NOMO-1 treated with DMSO at 0.1 percent for 48 hours (cell line): ENCODE measurements around the gene ADGRA3.
A peak's percentile ranks its signal among the peaks of the same experiment; 100 is the strongest.

Source experiments
- DNase-seq: peaks from one replicate; lab custom pipeline; 2025; ENCODE audit not compliant: unreplicated experiment; lab: John Stamatoyannopoulos, UW

Gene ADGRA3, protein sequence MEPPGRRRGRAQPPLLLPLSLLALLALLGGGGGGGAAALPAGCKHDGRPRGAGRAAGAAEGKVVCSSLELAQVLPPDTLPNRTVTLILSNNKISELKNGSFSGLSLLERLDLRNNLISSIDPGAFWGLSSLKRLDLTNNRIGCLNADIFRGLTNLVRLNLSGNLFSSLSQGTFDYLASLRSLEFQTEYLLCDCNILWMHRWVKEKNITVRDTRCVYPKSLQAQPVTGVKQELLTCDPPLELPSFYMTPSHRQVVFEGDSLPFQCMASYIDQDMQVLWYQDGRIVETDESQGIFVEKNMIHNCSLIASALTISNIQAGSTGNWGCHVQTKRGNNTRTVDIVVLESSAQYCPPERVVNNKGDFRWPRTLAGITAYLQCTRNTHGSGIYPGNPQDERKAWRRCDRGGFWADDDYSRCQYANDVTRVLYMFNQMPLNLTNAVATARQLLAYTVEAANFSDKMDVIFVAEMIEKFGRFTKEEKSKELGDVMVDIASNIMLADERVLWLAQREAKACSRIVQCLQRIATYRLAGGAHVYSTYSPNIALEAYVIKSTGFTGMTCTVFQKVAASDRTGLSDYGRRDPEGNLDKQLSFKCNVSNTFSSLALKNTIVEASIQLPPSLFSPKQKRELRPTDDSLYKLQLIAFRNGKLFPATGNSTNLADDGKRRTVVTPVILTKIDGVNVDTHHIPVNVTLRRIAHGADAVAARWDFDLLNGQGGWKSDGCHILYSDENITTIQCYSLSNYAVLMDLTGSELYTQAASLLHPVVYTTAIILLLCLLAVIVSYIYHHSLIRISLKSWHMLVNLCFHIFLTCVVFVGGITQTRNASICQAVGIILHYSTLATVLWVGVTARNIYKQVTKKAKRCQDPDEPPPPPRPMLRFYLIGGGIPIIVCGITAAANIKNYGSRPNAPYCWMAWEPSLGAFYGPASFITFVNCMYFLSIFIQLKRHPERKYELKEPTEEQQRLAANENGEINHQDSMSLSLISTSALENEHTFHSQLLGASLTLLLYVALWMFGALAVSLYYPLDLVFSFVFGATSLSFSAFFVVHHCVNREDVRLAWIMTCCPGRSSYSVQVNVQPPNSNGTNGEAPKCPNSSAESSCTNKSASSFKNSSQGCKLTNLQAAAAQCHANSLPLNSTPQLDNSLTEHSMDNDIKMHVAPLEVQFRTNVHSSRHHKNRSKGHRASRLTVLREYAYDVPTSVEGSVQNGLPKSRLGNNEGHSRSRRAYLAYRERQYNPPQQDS (N-terminal part only)

DNA sequence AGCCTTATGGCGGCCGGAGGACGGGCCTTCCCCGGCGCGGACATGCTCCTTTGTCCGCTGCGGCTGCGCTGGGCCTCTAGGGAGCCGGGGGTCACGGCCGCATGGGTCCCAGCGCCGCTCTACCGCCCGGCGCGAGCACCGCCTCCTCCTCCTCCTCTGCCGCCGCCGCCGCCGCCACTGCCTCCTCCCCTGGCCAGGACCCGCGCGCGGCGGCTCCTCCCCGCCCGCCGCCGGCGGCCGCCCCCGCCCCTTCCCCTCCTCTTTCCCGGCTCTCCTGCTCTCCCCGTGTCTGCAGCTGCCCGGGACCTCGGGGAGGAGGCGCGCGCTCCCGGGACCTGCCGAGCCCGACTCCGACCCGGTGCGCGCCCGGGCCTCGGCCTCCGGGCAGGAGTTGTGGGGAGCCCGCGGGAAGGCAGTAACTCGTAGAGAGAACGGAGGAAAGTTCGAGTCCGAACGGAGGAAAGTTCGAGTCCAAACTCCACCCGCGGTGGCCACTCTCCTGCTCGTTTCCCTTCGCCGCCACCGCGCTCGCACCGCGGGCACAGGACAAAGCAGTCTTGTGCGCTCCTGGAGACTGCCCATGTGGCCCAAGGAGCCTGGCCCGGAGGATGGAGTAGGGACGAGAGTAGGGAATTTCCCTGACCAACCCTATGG lies at the start of gene ADGRA3:
Gene ADGRA3, minus strand, starts transcription at position 179 of the 654 bp plus-strand sequence. CDS start 282 bp downstream, outside the sequence.
- DNase-seq, result peak; percentile 18

DNA sequence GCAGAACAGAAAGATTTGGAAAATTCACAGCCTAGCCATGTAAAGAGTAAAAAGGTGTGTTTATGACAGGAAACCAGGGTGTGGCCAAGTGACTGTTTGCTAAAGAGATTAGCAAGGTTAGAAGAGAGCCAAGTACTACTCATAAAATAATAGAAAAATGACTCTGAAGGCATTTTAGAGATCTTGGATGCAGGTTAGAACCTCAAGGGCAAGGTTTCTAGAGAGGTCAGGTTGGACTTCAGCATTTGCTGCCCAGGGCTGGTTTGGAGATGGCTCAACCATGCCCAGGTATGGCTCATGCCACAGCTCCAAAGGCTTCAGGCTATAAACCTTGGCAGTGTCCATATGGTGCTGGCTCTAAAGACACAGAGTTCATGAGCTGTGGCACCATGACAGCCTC lies 40.6 kb upstream of the ADGRA3 start:
- DNase-seq, result no peak

DNA sequence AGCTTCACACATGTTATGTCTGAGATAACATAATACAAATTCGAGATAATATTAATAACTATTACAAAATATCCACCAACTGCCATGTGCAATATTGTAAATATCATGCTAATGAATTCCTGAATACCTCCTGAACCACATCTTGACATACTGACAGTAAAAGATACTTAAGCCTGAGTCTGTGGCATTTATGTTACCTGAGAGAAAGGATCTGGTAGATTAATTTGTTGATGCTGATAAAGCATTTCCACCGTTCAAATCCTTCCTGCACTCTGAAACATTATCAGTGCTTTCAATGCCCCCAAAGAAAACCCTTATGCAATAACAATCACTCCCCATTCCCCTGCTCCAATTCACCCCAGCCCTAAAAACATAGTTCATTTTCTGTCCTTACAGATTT lies 38.8 kb upstream of the ADGRA3 start:
- no peak for DNase-seq

DNA sequence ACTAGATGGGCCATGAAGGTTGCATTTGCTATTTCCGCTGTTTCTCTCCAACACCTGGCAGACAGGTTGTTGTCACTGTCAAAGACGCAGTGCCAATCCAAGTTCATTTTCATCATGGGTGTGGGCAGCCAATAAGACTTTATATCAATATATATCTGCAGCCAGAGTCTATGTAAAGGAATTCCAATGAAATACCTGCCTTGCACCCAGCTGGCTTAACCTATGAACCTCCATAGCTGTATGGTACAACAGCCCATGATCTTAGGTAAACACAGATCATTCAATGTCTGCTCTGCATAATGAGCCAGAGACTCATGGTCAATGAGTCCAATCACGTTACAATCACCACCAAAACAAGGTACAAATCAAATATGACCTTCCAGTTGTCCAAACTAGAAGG lies 37.7 kb upstream of the ADGRA3 start:
- DNase-seq, result no peak

DNA sequence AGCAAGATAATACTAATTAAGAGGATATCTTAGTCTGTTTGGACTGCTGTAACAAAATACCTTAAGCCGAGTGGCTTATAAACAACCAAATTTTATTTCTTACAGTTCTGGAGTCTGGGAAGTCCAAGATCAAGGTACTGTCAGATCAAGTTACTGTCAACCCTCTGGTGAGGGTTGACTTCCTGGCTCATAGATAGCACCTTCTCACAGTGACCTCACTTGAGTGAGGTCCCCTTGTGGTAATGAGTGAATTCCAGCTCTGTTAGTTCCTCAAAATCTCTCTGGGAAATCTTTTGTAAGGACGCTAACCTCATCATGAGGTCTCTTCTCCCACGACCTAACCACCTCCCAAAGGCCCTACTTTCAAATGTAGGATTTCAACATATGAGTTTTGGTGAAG lies 36.9 kb upstream of the ADGRA3 start:
- no peak for DNase-seq

DNA sequence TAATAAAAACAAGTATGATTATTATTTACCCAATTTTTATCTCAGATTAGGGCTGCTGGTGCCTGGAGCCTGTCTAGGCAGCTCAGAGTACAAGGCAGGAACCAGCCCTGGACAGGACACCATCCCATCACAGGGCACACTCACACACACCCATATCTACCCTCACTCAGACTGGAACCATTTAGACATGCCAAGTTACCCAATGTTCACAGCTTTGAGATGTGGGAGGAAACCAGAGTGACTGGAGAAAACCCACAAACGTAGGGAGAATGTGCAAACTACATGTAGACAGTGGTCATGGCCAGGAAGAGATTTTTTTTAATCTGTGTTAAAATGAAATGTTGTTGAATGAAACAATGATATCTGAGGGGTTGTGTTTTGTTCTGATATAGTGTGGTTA lies 35.7 kb upstream of the ADGRA3 start:
- DNase-seq, result no peak

DNA sequence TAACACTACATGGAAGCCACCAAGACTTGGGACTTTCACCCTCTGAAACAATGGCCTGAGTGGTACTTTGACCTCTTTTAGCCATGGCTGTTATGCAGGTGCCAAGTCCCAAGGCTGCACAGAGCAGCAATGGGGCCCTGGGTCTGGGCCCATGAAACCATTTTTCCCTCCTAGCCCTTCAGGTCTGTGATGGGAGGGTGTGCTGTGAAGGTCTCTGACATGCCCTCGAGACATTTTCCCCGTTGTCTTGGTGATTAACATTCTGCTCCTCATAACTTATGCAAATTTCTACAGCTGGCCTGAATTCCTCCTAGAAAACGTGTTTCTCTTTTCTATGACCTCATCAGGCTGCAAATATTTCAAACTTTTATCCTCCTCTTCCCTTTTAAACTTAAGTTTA lies 30.4 kb upstream of the ADGRA3 start:
- DNase-seq, result no peak

DNA sequence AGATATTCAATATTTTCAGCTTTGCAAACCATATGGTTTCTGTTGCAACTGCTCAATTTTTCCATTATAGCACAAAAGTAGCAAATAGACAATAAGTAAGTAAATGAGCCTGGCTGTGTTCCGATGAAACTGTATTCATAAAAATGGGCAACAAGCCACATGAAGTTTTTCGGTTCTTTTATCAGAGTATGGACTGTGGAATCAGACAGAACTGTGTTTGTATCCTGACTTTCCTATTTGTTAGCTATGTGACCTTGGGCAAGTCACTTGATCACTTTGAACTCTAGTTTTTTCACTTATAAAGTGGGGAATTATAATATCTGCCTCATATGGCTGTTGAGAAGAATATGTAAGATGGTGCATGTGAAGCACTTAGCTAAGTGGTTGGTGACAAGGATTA lies 23.4 kb upstream of the ADGRA3 start:
- no peak for DNase-seq

DNA sequence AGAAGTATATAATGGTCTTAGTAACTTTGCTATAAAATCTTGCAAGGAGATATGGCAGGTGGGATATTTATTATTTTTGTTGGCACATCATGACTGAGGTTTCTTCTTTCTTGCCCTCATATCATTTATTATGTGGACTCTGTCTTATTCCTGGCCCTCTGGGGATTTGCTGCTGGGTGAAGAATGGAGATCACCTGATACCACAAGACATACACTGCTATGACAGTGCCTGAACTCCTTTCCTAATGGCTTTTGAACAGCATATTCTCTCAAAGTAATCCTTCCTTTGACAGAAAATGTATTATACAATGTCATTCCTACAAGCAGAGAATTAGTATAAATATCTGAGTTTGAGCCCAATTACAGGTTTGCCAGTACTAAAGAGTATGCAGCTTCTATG lies 22.0 kb upstream of the ADGRA3 start:
- DNase-seq, result no peak

DNA sequence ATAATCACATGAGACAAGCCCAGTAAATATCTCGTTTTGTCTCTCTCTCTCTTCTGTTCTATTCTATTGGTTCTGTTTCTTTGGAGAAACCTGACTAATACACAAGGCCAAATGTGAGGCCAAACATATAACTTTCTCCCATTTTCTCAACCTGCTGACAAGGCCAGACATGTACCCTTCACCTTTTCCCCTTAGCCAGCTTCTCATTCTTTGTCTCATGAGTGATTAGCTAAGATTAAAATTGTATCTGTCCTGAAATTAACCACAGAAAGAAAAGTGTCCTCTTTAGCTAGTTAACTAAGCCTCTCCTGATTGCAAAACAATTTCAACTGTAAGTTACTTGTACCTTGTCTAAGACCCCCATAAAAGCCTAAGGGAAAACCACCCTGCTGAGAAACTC lies 18.5 kb upstream of the ADGRA3 start:
- DNase-seq, result no peak

DNA sequence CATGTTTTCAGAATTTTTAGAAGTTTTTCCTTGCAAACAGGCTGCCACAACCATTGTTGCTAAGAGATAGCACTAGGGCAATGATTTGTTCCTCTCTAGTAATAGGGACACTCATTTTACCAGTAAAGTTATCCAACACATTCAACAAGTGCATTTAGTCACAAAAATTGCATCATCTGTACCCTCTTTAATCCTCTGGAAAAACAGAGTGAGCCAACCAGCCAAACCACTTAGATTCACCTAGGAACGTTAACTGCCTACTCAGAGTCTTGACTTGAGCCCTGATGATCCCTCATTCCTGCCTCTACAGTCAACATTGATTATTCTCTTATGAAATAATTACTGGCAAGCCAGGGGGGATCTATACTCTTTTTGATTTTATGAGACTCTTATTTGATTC lies 17.0 kb upstream of the ADGRA3 start:
- DNase-seq, result no peak

DNA sequence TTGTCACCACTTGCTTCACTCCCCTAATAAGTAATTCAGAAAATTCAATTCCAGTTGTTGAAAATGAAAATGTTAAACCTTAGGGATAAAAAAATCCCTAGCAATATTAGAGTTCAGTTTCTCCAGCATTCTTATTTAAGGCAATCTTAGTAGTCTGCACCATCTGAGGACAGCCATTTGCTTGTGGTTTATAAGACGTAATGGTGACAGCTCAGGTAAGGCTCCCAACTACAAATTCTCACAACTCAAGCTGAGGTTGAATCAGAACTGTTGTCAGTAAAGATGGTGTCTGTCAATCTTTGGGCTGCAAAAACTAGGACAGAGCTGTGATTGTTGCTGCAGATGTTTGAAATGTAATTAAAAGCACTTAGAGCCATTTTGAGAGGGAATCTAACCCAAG lies 16.3 kb upstream of the ADGRA3 start:
- DNase-seq, result no peak

DNA sequence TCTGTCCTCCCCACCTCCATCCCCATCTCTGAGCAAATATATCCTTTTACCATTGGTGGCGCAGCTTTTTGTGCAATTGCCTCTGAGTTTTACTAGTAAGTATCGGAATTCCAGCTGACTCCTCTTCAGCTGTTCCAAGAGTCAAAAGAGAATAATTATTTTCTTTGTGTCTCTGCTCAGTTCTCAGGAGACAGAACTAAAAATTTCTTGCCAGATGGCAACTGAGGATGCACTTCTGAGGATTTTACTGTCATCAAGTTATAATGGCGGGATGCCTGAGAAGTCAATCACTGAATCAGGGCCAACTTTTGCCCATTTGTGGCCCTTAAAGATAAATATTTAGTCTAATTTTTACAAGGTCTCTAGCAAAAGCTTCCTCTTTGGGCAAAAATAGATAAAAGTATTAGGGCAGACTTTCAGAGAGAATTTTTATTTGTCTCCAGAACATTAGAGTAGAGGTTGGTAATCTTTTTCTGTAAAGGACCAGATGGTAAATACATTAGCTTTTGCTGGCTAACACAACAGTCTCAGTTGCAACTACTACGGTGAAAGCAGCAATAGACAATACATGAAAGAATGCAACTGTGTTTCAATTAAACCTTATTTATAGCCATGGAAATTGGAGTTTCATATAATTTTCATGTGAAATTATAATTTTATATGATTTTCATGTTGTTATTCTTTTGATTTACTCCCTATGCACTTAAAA lies 15.6 kb upstream of the ADGRA3 start:
- no peak for DNase-seq

DNA sequence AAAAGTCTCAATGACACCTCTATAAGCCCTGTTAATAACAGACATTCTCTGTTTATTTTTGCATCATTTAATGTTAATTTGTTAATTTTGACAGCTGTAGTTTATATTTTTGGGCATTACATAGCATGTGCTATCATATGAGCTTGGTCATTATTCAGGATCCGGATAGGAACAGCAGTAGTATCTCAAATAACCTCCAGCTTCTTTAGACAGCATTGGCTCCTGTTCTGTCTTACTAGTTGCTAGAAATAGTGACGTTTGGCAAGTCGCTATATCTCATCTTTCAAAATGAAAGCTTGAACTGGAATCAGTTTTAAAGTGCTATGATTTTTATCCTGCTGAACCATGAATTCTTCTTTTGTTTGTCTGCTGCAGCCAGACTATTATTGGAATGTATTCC lies 9.0 kb upstream of the ADGRA3 start:
- DNase-seq, result no peak

DNA sequence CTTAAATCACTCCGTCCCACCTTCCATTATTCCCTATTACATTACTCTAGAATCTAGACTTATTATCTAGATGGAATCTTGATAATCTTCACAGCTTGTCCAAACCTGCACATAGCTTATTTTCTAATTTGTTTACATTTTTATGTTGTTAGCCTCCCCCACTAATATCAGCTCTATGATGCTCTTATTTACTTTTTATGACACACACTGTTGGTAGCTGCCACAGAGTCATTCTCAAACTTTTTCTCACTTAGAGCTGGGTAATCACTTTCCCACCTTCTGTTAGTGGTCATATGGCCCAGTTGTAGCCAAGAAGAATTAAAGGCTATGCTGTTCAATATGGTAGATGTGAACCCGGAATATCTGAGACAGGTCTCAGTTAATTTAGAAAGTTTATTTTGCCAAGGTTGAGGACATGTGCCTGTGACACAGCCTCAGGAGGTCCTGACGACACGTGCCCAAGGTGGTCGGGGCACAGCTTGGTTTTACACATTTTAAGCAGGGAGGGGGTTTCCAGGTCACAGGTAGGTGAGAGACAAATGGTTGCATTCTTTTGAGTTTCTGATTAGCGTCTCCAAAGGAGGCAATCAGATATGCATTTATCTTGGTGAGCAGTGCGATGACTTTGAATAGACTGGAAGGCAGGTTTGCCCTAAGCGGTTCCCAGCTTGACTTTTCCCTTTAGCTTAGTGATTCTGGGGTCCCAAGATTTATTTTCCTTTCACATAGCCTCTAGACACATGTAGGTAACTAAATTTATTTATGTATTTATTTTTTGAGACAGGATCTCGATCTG lies 7.0 kb upstream of the ADGRA3 start:
- DNase-seq, result no peak

DNA sequence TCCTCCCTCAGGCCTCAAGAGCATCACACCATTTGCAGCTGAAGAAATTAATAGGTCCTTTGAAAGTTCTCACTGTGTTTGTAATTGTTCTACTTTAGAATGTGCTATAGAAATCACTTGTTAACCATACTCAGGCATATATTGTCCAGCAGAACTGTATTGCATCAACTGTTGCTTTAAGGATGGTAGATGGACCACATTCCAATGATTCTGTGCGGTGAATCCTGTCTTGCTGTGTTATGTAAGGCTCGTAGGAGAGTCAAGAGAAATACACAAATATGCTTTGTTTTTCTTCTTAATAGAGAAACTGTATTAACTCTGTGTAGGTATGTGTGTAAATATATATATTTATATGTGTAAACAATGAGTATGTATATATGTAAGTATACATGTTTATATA lies 6.3 kb upstream of the ADGRA3 start:
- DNase-seq, result no peak

DNA sequence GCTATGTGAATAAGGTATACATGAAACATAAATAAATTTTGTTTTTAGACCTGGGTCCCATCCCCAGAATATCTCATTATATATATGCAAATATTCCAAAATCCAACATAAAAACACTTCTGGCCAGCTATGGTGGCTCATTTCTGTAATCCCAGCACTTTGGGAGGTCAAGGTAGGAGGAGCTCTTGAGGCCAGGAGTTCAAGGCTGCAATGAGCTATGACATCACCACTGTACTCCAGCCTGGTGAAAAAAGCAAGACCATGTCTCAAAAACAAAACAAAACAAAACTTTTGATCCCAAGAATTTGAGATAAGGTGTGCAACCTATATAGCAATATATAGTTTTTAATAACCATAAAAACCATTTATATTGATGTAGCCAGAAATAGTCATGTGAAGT lies 5.4 kb upstream of the ADGRA3 start:
- no peak for DNase-seq

DNA sequence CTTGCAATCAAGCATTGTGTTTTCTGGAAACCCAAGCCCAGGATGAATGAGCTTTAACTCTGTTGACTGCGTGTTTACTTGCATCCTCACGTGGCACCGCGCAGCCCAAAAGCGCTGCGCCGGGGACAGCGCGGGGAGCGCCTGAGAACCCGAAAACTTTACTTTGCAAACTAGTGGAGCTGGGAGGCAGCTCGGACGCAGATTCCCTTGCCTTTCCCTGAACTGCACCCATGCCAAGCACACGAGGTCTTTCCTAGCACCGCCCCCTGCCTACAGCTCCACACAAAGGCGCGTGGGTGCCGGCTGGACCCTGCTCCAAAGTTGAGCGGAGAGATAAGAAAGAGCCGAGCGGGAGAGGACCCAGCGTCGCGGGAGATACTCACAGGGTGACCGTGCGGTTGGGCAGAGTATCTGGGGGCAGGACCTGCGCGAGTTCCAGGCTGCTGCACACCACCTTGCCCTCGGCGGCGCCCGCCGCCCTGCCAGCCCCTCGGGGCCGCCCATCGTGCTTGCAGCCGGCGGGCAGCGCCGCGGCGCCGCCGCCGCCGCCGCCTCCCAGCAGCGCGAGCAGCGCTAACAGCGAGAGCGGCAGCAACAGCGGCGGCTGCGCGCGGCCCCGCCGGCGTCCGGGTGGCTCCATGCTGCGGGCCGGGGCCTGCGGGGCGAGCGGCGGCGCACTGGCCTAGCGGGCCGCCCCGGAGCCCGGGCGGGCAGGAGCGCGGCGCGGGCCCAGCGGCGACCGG lies 550 bp downstream of the ADGRA3 start:
- DNase-seq, result no peak

DNA sequence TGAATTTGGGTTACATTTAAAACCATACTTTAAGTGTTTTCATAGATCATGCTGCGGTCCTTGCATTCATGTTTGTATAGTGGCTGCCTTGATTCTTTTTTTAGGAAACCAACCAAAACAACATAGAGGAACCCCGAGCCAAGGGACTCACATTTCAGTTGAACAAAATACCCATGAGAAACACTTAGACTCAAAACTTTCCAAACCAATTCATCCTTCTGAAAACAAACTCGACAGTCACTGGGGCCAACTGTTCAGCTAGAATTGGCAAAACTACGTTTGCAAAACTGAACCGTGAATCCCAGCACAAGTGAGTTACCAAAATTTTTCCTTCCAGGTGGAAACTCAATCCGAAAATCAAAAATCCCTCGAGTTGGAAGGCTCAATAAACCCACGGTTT lies 1.4 kb downstream of the ADGRA3 start:
- DNase-seq, result no peak
